DMS153 treated with DMSO at 0.1 percent for 48 hours (cell line): ENCODE results near the gene MFSD2B.
"Not testable (repeated sequence)": the region's sequence is repeated elsewhere in the genome, so short reads cannot be mapped to it uniquely, and the experiment has no call there.

ENCODE experiments used
- DNase-seq: peaks from one replicate; lab custom pipeline; 2025; ENCODE audit not compliant: unreplicated experiment; lab: John Stamatoyannopoulos, UW

MFSD2B gene

DNA sequence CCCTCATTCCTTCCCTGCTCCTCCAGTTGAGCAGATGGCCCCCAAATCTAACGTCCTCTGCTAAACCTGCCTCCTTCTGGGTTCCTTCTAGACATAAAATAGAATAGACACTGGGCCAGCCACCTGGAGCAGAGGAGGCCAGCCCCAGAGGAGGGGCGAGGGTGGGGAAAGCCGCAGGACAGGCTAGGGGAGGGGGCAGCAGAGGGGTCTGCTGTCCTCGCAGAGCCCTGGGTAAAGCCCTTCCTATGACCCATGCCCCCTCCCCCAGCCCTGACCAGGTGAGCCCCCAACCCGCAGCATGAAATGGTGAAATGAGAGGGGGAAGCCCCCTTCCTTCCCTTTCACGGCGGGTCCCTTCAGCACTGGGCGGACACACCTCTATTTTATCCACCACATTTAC is 7.8 kb downstream of the MFSD2B start:
- no peak for DNase-seq

DNA sequence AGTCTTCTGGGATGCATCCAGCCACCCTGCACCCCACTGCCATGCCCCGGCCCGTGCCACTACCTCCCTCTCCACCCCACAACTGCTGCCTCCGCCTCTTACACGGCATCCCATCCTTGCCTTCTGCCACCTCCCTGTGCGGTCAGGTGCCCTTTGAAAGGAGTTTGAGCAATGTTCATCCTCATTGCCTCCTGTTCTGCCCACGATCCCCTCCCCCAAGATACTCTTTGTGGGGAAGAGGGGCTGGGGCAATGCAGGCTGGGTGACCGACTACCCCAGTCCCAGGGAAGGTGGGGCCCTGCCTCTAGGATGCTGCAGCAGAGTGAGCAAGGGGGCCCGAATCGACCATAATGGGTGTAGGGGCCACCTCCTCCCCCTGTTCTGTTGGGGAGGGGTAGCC is 8.4 kb downstream of the MFSD2B start:
- DNase-seq, result no peak

DNA sequence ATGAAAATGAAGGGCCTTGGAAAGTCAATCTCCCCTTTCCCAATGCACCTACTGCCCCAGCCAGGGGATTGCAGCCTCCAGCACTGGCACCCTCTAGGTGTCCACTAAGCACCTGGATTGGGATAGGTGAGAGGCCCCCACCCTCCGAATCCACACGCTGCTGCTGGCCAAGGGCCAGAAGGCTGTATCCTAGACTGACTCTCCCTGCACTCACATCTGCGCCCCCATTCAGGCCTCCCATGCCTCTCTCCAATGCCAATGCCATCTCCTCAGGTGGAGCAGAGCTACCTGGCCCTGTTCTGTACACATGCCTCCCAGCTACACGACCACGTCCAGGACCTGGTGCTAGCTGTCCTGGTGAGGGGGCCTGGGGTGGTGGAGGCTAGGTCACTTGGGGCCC is 9.8 kb downstream of the MFSD2B start:
- DNase-seq, result no peak

DNA sequence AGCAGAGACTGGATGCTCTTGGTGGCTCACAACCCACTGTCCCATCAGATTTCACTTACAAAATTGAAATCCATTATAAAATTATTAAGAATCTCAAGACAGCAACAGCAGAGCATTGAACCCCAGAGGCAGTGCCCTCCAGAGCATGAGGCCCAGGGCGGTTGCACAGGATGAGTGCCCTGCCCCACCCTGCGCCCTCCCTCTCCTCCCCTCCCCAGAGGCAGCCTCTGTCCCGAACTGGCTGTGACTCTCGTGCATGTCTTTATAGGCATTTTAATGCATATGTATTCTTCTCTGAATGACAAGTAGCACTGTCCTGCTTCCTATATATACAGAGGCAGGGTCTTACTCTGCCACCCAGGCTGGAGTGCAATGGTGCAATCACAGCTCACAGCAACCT is 10.4 kb downstream of the MFSD2B start:
- DNase-seq, result no peak

DNA sequence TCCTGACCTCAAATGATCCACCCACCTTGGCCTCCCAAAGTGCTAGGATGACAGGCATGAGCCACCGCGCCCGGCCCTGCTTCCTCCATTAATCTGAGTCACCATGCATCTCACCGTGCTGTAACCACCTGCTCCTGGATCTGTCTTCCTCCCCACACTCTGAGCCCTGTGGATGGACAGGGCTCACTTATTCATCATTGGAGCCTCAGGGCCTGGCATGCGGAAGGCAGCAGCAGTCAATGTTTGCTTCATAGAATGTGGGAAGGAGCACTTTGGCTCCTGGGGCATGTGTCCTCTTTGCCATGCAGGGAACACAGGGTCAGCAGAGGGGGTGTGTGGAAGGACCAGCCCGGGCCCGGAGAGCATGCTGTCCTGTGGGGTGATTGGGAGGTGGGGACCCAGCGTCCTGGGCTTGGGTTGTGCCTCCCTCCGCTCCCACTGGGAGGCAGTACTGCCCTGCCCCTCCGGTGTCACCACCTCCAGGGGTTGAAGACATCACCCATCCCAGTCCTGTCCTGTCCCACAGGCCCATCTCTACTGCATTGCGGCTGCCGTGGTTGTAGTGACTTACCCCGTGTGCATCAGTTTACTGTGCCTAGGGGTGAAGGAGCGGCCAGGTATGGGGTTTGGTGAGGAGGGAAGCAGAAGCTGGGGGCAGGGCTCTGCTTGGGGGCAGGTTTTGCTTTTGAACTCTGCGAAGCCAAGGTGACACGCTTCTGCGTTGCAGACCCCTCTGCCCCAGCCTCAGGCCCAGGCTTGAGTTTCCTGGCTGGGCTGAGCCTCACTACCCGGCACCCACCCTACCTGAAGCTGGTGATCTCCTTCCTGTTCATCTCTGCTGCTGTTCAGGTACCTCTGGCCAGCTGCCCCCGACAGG is 11.5 kb downstream of the MFSD2B start:
- DNase-seq, result no peak

DNA sequence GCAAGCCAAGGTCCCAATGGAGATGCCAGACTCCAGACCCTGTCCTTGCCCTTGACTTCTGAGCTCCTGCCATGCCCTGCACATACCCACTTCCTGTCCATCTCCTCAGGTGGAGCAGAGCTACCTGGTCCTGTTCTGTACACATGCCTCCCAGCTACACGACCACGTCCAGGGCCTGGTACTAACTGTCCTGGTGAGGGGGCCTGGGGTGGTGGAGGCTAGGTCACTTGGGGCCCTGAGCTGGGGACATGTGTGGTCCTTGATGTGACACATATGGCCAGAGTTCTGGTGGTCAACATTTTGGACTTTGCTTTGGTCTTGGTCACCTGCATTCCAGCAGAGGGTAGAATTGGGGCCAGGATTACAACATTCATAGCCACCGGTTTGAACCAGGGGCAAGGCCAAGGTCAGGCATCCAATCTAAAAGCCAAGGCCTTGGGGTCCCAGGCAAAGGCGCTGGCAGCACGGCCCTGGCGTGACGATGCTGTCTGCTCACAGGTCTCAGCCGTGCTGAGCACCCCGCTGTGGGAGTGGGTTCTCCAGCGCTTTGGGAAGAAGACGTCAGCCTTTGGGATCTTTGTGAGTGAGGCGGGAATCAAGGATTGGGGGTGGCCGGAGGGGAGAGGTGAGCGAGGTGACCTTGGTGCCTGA is 12.6 kb downstream of the MFSD2B start:
- no peak for DNase-seq

GRCh38 chr2:24022975-24023575 is 13.2 kb downstream of the MFSD2B start:
- no peak for DNase-seq

GRCh38 chr2:24024018-24024417 is 14.1 kb downstream of the MFSD2B start:
- DNase-seq, result no peak

- DNase-seq, result no peak
Observed at GRCh38 chr2:24024996-24025663, 15.2 kb downstream of the MFSD2B start.

DNA sequence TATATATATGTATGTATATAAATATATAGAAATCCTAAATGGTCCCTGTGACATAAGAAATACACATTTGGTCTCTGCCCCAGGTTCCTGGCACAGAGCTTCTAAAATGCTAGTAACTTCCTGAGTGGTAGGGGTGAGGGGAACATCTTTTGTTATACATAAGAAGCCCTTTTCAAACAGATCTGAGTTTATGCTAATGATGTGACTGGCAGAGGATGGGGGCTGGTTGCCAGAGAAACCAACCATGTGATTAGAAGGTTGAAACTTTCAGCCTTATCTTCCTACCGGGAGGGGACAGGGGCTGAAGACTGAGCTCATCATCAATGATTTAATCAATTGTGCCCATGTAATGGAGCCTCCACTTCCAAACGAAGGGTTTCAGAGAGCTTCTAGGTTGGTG is 16.3 kb downstream of the MFSD2B start:
- DNase-seq, result no peak

- DNase-seq, result no peak
Observed at GRCh38 chr2:24038786-24039499, 29.1 kb downstream of the MFSD2B start.

DNA sequence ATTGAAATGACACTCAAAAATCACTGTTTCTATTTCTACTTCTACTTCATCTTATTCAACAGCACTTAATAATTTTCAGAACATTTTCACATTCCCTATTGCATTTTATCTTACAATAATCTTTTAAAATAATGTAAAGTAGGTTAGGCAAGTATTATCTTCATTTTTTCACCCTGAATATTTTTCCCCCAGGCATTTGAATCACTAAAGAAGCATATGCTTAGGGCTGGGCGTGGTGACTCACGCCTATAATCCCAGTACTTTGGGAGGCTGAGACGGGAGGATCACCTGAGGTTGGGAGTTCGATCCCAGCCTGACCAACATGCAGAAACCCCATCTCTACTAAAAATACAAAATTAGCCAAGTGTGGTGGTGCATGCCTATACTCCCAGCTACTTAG is 30.6 kb downstream of the MFSD2B start:
- DNase-seq, result no peak

DNA sequence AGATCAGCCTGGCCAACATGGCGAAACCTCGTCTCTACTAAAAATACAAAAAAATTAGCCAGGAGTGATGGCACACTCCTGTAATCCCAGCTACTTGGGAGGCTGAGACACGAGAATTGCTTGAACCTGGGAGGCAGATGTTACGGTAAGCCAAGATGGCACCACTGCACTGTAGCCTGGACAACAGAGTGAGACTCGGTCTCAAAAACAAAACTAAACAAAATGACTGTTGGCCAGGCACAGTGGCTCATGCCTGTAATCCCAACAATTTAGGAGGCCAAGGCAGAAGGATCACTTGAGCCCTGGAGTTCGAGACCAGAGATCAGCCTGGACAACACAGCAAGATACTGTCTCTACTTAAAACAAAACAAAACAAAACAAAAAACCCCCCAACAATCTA is 33.2 kb downstream of the MFSD2B start:
- DNase-seq, result not testable (repeated sequence)

DNA sequence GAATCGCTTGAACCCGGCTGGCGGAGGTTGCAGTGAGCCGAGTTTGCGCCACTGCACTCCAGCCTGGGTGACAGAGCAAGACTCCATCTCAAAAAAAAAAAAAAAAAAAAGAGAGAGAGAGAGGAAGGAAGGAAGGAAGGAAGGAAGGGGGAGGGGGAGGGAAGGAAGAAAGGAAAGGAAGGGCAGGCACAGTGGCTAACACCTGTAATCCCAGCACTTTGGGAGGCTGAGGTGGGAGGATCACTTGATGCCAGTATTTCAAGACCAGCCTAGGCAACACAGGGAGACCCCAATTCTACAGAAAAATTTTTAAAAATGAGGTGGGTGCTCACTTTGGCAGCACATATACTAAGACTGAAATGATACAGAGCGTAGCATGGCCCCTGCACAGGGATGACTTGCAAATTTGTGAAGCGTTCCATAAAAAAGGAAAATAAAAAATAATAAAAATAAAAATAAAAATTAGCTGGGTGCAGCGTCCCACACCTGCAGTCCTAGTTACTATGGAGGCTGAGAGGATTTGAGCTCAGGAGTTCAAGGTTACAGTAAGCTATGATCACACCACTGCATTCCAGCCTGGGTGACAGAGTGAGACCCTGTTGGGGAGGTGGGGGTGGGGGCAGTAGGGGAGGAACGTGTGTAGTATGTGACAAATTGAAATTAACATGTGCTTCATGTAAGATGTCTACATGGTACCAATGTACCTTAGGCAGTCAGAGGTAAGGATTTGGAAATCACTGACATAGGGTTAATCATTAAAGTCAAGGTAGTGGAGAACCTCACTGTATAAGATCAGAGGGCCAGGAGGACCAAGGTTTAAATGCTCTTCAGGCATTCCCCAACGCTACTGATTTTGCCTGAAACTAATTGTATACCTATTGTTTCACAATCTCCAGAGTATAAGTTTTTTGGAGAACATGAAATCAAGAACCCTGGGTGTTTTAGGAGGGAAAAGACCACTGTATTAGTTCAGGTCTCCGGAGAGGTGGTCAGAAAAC is 35.9 kb downstream of the MFSD2B start:
- no peak for DNase-seq

DNA sequence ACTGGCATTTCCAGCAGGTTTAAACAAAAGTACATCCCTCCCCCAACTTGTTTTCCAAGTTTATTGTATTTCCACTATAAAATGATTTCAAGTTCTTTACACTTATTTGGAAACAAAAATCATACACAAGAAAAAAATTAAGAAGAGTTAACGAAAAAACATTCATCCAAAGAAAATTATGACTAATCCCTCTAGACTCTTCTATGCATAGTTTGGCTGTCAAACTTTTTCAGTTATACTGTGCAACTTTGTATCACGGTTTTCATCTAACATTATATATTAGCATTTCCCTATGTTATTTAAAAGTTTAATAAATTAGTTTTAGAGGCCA is 36.7 kb downstream of the MFSD2B start:
- no peak for DNase-seq

- peak; percentile 94 for DNase-seq
Observed at GRCh38 chr2:24046930-24047702, 37.2 kb downstream of the MFSD2B start, which contains the start of gene WDCP. Gene WDCP, minus strand, starts transcription at chr2:24047391. Its CDS starts 7,897 bp downstream, at chr2:24039494.

GRCh38 chr2:24047703-24048033 is 37.8 kb downstream of the MFSD2B start:
- DNase-seq, result no peak

DNA sequence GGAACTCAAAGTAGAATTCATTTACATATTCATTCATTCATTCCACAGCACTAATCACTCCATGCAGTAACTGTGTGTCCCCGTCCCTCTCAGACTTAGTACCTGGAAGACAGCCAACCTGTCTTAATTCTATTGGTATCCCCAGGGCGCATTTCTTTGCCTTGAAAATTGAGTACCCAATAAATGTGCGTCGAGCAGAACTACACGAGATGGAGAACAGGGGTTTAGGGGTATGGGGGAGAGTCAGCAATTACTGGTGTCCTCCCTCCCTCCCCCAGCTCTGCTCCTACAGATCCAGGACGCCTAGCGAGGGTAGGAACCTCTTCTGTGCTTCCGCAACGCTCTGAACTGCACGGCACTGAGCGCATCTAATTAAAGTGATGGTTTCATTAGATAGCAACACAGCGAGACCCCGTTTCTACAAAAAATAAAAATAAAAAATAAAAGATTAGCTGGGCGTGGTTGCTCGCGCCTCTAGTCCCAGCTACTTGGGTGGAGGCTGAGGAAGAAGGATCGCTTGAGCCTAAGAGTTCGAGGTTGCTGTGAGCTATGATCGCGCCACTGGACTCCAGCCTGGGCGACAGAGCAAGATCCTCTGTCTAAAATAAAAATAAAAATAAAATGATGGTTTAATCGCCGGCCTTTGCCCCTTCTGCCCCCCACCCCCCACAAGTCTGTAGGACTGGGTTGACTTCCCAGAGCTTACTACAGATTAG is 39.0 kb downstream of the MFSD2B start:
- no peak for DNase-seq
